Measurements from ENCODE around the gene VPS26A.
"Not testable (repeated sequence)": the region's sequence is repeated elsewhere in the genome, so short reads cannot be mapped to it uniquely, and the experiment has no call there.

Gene VPS26A

DNA sequence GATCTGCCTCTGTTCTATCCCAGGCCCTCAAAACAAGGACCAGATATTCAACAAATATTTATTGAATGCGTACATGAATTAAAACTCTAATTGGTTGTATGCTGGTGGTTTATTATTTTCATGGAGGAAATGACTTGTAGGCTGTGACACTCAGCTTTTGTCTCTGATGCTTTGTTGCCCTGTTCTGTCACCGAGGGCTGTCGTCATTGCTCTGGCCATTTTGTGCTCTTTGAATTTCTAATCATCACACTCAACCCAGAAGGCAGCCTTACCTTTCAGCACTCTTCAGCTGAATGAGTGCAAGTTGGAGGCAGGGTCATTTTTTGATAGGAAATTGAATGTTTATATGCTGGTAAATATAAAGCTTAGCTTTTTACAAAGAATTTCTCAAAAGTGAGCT is 21.5 kb upstream of the VPS26A start:
- in situ Hi-C loops (cut with MboI; ENCODE audit: low sequenced_read_pairs), result no loop called here

DNA sequence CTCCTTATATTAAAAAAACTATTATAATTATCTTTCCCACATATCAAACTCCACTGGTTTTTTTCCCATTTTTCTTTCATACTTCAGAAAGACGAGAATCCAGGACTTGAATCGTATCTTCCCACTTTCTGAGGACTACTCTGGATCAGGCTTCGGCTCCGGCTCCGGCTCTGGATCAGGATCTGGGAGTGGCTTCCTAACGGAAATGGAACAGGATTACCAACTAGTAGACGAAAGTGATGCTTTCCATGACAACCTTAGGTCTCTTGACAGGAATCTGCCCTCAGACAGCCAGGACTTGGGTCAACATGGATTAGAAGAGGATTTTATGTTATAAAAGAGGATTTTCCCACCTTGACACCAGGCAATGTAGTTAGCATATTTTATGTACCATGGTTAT is 20.2 kb upstream of the VPS26A start:
- in situ Hi-C loops (cut with MboI; ENCODE audit: low sequenced_read_pairs), result no loop called here

DNA sequence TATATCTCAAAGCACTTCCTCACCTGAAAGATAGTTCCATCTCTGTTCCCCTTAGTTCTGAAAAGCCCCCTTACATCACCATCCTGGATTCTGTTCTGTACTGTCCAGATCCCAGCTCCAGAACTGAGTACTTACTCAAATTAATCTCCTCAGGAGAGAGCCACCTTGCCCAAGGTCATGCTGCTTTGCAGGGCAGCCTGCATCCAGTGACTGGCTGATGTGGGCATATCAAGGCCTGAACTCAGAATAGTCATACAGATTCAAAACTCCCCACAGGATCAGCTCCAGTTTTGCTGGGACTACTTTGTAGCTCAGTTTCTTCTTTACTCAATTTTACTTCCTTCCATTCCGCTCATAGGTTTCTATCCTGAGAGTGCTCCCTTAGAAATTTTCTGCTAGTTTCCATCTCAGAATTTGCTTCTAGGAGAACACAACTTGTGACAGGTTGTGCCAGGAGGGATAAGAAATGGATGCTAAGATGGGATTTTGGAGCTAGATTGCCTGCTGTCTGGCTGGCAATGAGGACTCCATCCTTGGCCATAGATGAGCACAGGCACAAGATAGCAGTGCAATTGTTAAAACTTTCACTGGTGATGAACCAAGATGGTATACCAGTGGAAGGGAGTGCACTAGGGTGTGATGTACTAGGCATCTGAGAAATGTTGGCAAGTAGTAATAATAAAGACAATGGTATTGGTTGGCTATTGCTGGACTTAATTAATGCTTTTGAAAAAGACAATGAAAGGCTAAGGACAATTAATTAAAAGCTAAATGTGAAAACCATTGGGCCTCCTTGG is 18.8 kb upstream of the VPS26A start:
- in situ Hi-C loops (cut with MboI; ENCODE audit: low sequenced_read_pairs), result no loop called here

DNA sequence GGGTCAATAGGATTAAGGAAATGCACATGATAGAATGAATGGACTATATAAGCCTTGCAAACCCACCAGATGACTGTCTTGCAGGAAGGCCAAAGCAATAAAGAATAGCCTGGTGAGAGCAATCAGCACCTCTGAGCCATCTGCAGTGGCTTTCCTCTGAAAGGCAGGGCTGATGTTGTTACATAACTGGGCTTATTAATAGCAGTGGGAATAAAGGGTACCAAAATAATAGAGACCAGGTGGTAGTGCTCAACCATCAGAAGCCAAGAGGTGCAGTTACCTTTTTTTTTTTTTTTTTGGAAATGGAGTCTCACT is 16.8 kb upstream of the VPS26A start:
- in situ Hi-C loops (cut with MboI; ENCODE audit: low sequenced_read_pairs), result no loop called here

DNA sequence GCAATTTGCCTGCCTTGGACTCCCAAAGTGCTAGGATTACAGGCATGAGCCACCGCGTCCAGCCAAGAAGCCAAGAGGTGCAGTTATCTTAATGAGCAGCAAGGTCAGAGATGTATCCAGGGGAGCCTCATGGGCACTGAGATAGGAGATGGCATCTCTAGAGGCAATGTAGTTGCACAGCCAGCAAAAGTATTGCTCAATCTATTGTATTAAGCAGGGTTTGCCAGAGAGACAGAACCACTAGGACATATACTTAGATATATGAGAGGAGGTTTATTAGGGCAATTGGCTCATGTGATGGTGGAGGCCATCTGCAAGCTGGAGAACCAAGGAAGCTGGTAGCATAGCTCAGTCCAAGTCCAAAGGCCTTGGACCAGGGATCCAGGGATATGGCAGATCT is 16.3 kb upstream of the VPS26A start:
- in situ Hi-C loops (cut with MboI; ENCODE audit: low sequenced_read_pairs), result no loop called here

DNA sequence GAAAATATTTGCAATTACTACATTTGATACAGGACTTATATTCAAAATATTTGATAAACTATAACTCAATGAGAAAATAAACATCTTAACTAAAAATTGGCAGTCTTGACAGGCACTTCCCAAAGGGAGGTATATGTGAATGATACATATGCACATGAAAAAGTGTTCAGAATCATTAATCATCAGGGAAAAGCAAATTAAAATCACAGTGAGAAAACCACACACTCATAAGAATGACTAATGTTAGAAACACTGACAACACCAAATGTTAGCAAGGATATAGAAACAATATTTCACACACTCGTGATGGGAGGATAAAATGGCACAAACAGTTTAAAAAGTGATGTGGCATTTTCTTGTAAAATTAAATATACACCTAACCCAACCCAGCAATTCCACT is 4.1 kb upstream of the VPS26A start:
- in situ Hi-C loops (cut with MboI; ENCODE audit: low sequenced_read_pairs), result no loop called here

DNA sequence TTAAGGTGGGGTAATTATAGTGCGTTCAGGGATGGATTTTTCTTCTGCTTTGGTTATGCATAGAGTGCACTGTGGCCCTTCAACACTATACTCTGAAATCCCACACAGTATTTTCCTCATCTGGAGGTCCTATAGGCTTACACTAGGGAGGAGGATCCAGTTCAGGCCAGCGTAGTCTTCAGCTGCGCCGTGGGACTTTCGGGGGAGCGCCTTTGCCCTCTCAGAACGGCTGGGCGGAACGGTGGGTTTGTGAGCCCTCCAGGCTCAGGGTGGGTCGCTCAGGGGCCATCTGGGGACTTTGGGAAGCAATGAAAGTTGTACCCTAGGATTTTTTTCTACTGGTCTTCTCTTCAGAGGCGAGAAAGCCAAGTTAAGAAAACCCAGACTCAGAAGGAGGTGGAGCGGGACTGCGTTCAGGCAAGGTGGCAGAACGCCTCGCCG is 652 bp upstream of the VPS26A start:
- in situ Hi-C loops (cut with MboI; ENCODE audit: low sequenced_read_pairs), result no loop called here

DNA sequence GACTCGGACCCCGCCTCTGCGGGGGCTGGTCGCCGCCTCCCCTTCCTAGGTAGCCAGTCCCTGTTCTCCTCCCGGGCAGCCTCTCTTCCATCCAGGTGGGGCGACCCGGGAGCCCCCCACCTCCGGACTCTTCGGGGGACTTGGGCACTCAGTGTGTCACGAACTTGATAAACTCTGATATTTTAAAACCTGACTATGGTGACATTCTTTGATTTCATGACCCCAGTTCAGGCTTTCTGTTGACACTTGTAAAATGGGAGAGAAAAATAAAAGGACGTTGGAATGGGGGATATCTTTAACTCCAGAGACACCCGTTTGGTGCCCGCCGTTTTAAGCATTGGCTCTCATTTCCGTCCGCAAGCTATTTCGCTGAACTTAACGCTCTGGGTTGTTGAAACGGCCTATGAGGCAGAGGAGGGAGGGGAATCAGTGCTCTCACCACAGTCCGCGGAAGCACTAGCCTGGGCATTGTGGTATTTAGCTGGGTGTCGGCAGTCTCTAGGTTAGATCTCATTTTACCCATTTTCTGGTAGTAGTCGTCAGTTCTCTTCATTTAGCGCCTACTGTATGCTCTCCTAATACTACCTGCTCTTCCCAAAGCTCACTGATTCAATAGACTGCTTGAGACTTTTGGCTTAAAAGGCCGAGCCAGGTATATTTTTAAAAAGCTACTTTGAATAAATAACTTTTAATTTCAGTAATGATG is 738 bp downstream of the VPS26A start:
- in situ Hi-C loops (cut with MboI; ENCODE audit: low sequenced_read_pairs), result no loop called here

DNA sequence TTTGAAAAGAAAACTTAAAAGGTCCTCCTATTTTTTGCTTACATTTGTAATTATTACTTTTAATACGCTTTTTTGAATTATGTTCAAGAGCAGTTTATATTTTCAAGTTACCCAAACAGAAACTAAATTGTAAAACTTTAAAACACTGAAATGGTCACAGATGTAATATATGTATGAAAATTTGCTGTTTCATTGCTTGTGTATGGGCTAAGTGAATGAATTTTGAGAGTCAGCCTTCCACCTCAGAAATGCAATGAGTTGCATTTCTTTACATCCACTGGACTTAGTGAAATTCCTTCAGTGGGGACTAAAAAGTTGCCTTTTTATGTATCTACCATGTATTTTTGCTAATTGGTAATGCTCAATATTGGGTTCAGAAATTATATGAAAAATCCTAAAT is 1.6 kb downstream of the VPS26A start:
- in situ Hi-C loops (cut with MboI; ENCODE audit: low sequenced_read_pairs), result no loop called here

DNA sequence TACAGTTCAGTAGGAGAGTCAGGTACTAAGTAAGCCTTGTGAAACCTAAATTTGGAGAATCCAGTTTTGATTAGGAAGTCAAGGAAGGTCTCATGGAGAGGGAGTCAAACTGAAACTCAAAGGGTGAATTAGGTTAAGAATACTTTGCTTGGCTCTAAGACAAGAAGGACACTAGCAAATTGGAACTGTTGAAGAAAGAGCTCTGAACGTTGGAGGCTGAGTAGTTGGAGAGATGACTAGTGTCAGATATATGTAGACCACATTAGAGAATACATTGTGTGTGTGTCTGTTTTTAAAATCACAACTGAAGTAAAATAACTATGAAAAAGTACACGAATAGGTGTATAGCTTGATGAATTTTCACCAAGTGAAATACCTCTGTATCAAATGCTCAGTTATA is 6.3 kb downstream of the VPS26A start:
- in situ Hi-C loops (cut with MboI; ENCODE audit: low sequenced_read_pairs), result no loop called here

DNA sequence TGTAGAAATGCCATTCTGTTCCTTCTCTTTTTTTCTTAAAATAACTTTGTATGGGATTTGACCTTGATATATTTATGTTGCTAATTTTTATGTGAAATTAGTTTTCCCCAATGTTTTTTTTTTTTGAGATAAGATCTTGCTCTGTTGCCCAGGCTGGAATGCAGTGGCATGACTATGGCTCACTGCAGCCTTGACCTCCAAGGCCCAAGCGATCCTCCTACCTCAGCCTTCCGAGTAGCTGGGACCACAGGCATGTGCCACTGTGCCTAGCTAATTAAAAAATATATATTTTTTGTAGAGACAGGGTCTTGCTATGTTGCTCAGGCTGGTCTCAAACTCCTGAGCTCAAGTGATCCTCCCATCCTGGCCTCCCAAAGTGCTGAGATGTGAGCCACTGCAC is 16.0 kb downstream of the VPS26A start:
- in situ Hi-C loops (cut with MboI; ENCODE audit: low sequenced_read_pairs), result no loop called here

DNA sequence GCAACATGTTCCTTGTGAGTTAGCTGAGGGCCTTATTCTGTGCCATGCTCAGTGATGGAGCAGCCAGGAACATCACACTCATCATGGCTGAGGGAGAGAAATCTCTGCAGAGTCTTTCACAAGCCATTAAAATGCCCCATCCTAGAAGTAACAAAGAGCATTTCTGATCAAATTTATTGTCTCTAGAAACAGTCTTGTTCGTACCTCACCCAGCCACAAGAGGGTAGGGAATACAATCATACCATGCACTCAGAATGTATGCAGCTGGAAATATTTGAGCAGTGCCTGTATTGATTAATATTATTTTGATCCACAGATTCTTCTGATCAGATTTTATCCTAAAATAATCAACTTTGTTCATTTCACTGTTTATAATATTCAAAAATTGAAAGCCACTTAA is 17.3 kb downstream of the VPS26A start:
- in situ Hi-C loops (cut with MboI; ENCODE audit: low sequenced_read_pairs), result no loop called here

DNA sequence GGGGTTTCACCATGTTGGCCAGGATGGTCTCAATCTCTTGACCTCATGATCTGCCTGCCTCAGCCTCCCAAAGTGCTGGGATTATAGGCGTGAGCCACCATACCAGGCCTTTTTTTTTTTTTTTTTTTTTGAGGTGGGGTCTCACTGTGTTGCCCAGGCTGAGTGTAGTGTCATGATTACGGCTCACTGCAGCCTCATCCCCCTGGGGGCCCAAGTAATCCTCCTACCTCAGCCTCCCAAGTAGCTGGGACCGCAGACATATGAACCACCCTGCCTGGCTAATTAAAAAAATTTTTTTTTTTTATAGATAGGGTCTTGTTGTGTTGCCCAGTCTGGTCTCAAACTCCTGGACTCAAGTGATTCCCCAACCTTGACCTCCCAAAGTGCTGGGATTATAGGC is 18.1 kb downstream of the VPS26A start:
- in situ Hi-C loops (cut with MboI; ENCODE audit: low sequenced_read_pairs), result not testable (repeated sequence)

DNA sequence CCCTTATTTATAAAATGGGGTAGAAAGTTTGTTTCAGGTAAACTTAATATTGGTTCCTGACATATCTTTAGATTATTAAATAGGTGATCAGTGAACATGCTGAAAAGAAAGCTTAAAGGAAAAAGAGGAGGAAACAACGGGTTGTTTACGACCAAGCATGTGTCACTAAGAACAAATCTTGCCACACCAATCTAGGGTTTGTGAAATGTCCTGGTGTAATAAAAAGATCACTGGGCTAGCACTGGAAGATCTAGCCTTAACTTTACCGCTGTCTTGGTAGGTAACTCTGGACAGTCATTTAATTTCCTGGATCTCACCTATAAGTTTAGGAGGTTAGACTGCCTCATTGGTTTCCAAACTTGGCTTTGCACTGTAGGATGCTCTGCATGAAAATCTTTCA is 19.0 kb downstream of the VPS26A start:
- in situ Hi-C loops (cut with MboI; ENCODE audit: low sequenced_read_pairs), result no loop called here

DNA sequence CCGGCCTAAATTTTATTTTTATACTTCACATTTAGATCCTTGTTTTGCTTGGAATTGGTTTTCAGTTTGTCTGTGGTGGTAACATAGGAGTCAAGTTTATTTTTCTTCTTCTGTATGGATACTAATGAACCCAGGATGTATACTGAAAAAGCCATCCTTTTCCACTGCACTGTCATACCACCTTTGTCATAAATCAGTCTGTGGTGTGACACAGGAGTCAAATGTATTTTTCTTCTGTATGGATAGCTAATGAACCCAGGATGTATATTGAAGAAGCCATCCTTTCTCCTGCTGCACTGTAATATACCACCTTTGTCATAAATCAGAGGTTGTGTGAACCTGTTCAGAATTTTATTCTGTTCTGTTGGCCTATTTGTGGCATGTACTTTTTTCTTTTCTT is 21.4 kb downstream of the VPS26A start:
- in situ Hi-C loops (cut with MboI; ENCODE audit: low sequenced_read_pairs), result no loop called here

DNA sequence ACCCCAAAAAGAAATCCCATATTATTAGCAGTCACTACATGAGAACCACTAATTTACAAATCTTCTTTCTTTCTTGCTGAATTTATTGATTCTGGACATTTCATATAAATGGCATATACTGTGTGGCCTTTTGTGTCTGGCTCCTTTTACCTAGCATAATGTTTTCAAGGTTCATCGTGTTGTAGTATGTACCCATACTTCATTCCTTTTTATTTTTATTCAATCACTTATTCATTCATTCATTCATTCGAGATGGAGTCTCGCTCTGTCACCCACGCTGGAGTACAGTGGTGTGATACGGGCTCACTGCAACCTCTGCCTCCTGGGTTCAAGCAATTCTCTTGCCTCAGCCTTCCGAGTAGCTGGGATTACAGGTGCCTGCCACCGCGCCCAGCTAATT is 21.9 kb downstream of the VPS26A start:
- in situ Hi-C loops (cut with MboI; ENCODE audit: low sequenced_read_pairs), result no loop called here

DNA sequence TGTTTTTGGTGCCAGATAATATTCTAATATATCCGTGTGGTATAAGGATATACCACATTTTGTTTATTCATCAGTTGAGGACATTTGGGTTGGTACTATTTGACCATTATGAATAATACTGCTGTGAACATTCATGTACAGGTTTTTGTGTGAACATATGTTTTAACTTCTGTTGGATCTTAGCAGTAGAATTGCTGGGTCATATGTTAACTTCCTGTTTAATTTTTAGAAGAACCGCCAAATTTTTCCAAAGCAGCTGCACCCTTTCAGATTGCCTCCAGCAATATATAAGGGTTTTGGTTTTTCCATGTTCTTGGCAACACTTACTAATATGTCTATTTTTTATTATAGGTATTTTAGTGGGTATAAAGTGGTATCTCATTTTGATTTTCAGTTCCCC is 22.8 kb downstream of the VPS26A start:
- in situ Hi-C loops (cut with MboI; ENCODE audit: low sequenced_read_pairs), result no loop called here

DNA sequence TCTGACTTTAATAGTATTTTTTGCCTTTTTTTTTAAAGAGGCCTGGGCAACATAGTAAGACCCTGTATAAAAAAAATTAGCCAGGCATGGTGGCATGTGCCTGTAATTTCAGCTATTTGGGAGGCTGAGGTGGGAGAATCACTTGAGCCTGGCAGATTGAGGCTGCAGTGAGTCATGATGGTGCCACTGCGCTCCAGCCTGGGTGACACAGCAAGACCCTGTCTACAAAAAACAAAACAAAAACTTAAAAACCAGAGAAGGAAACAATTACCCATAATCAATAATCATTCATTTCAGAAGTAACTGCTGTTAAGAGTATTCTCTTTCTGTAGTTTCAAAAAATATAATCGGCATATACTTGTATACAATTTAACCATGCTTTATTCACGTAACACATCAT is 28.0 kb downstream of the VPS26A start:
- in situ Hi-C loops (cut with MboI; ENCODE audit: low sequenced_read_pairs), result no loop called here

DNA sequence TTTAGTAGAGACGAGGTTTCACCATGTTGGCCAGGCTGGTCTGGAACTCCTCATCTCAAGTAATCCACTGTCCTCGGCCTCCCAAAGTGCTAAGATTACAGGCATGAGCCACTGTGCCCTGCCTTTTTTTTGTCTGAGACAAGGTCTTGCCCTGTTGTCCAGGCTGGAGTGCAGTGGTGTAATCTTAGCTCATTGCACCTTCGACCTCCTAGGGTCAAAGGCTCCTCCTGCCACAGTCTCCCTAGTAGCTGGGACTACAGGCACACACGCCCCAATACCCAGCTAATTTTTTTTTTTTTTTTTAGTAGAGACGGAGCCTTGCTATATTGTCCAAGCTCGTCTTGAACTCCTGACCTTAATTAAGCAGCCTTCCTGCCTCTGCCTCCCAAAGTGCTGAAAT is 29.2 kb downstream of the VPS26A start:
- in situ Hi-C loops (cut with MboI; ENCODE audit: low sequenced_read_pairs), result no loop called here

DNA sequence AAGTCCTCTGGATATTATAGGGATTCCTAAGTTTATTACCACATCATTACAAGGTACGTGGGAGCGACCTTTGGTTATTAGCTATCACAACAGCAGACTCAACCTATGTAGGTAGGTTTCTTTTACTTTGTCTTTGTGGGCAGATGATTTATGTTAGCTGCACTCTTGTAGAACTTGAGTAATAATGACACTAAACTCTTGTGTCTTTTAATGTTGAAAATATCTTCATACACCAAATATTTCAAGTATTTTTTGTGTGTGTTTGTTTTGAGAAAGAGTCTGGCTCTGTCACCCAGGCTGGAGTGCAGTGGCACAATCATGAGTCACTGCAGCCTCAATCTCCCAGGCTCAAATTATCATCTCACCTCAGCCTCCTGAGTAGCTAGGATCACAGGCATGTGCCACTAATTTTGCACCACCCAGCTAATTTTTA is 36.8 kb downstream of the VPS26A start:
- in situ Hi-C loops (cut with MboI; ENCODE audit: low sequenced_read_pairs), result no loop called here

DNA sequence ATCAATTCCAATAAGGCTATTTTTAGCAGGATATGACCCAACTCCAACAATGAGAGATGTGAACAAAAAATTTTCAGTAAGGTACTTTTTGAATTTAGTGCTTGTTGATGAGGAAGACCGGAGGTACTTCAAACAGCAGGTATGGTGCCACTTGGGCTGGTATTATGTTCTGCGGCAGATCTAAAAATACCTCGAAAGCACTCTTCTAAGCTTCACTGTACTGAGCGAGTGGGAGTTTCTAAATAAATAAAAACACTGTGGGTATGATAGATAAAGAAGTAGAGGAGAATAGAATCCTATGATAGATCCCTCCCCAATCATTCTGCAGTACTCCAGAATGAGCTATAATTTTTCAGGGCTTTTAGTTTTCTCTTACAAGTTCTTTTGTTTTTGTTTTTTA is 44.5 kb downstream of the VPS26A start:
- in situ Hi-C loops (cut with MboI; ENCODE audit: low sequenced_read_pairs), result no loop called here

DNA sequence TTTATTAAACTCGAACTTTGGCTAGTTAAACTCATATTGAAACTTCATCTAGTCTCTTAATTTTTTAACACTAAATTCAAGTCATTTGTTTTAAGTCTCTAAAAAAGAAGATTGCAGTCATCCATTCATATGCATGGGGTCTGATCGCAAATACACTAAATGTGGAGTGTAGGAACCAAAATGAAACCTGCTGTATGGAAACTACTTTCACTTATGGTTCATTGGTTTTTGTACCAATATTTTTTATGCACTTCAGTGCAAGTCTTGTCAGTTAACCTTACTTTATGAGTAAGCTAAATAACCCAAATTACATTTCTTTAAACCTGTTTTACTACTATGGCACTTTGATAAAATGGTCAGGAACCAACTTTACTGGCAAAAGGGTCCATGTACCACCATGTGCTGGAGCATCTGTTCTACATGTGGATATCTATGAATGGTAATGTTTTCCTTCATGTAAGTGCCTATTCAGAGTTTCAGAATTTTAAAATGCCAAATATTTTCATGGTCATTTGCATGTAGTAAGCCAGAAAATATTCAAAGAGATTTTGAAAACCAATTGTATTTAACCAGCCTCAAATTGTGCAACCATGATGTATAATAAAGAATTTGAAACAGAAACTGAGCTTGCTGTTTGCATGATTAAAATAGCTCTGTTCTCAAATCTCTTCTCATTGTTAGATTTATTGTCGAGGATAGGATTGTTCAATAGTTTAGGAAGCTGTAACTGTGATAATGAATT is 48.4 kb downstream of the VPS26A start:
- in situ Hi-C loops (cut with MboI; ENCODE audit: low sequenced_read_pairs), result no loop called here

All from HL-60/S4 treated with retinoic acid at 250 ng/mL for 4 days and 3 days (cell line).